Measurements from ENCODE around the gene FMN2.

- TF ChIP-seq CTCF (IDR thresholded peaks at IDR 0.05): no peak
- no peak for TF ChIP-seq EP300 (IDR thresholded peaks at IDR 0.05)
Measured at GRCh38 chr1:240352769-240353168, 261.1 kb downstream of the FMN2 start.
